Subcutaneous abdominal adipose tissue (tissue), 5 donors: ENCODE data around the gene CLRN3.

Experiments used
- H3K27ac ChIP-seq: one replicate; pipeline ENCODE4 v1.7.0; 2013; ENCODE audit warnings: low read depth, mild to moderate bottlenecking, inconsistent platforms, low read length, moderate library complexity
- H3K27me3 ChIP-seq, 5 donors: one replicate each; pipeline ENCODE4 v1.7.0; 2013; ENCODE audit warnings: low read length in 5 of 5, inconsistent platforms in 1 of 5; ENCODE audit not compliant: control insufficient read depth in 5 of 5, insufficient read depth in 4 of 5
- H3K36me3 ChIP-seq, 5 donors: one replicate each; pipeline ENCODE4 v1.7.0; 2013; ENCODE audit warnings: low read length in 5 of 5; ENCODE audit not compliant: control insufficient read depth in 5 of 5, insufficient read depth in 5 of 5
- H3K4me1 ChIP-seq, 5 donors: one replicate each; pipeline ENCODE4 v1.7.0; 2013; ENCODE audit warnings: low read length in 5 of 5, mild to moderate bottlenecking in 3 of 5, moderate library complexity in 1 of 5; ENCODE audit not compliant: control insufficient read depth in 5 of 5, insufficient read depth in 5 of 5
- H3K4me3 ChIP-seq, 5 donors: one replicate each; pipeline ENCODE4 v1.7.0; 2013; ENCODE audit warnings: low read length in 5 of 5, low read depth in 1 of 5
- H3K9ac ChIP-seq, 5 donors: one replicate each; pipeline ENCODE4 v1.7.0; 2013; ENCODE audit warnings: low read length in 5 of 5, mild to moderate bottlenecking in 4 of 5, moderate library complexity in 3 of 5
- H3K9me3 ChIP-seq, 5 donors: one replicate each; pipeline ENCODE4 v1.7.0; 2013; ENCODE audit warnings: low read length in 5 of 5; ENCODE audit not compliant: control insufficient read depth in 5 of 5
- donor health status: healthy.
- donor health status: healthy.
- donor health status: healthy.
- donor health status: healthy.
- donor health status: healthy.

Gene CLRN3

GRCh38 chr10:127903789-127904188 lies 11.0 kb upstream of the CLRN3 start:
- peaks cover 6 to 24% (median 17%) of the 10 kb centered on the region in 5 donors for H3K4me1 ChIP-seq
- H3K9ac ChIP-seq, result no peak overlapping the region
- H3K4me3 ChIP-seq, result no peak overlapping the region
- H3K27me3 ChIP-seq, result peaks cover 0 to 17% (median 4%) of the 10 kb centered on the region in 5 donors
- H3K27ac ChIP-seq, result no peak overlapping the region
- H3K36me3 ChIP-seq, result no peaks in the 10 kb centered on the region
- no peaks in the 10 kb centered on the region for H3K9me3 ChIP-seq

GRCh38 chr10:127899766-127900387 lies 7.1 kb upstream of the CLRN3 start:
- no peaks in the 10 kb centered on the region for H3K9me3 ChIP-seq
- no peak overlapping the region for H3K9ac ChIP-seq
- no peaks in the 10 kb centered on the region for H3K4me1 ChIP-seq
- H3K36me3 ChIP-seq, result no peaks in the 10 kb centered on the region
- peaks cover 0 to 6% (median 0%) of the 10 kb centered on the region in 5 donors for H3K27me3 ChIP-seq
- H3K27ac ChIP-seq, result no peak overlapping the region
- no peak overlapping the region for H3K4me3 ChIP-seq

DNA sequence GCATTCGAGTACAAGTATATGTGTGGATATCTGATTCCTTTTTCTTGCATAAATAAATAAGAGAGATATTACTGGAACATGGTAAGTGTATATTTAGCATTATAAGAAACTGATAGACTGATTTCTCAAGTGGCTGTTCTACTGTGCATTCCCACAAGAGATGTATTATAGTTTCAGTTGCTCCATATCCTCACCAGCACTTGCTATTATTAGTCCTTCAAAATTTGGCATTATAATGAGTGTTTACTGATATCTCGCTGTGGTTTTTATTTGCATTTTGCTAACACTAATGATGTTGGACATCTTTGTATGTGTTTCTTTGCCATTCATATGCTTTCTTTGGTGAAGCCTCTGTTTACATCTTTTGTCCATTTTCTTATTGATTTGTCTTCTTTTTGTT lies 4.4 kb upstream of the CLRN3 start:
- Histone ChIP-seq H3K27ac (no peak overlapping the region), H3K4me1 (no peaks in the 10 kb centered on the region), H3K9ac (no peak overlapping the region), H3K9me3 (no peaks in the 10 kb centered on the region), H3K4me3 (no peak overlapping the region), H3K27me3 (peaks cover 0 to 4% (median 0%) of the 10 kb centered on the region in 5 donors), H3K36me3 (no peaks in the 10 kb centered on the region)

DNA sequence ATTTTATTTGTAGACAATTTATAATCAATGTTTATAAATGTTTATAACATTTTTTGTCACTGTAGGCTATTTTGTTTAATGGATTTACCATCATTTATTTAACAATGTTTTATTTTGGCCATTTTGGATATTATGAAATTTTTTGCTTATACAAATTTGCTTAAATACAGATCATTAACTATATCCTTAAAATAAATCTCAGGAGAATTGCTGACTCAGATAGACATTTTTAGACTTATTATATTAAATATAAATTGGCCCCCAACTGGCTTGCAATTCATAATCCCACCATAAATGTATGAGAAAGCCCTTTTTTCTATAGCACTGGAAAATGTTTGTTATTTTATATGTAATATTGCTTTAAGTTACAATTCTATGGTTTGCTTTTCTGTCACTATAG lies 3.8 kb upstream of the CLRN3 start:
- Histone ChIP-seq H3K36me3 (no peaks in the 10 kb centered on the region), H3K27me3 (peaks cover 0 to 4% (median 0%) of the 10 kb centered on the region in 5 donors), H3K27ac (no peak overlapping the region), H3K9me3 (no peaks in the 10 kb centered on the region), H3K4me1 (no peaks in the 10 kb centered on the region), H3K4me3 (no peak overlapping the region), H3K9ac (no peak overlapping the region)

DNA sequence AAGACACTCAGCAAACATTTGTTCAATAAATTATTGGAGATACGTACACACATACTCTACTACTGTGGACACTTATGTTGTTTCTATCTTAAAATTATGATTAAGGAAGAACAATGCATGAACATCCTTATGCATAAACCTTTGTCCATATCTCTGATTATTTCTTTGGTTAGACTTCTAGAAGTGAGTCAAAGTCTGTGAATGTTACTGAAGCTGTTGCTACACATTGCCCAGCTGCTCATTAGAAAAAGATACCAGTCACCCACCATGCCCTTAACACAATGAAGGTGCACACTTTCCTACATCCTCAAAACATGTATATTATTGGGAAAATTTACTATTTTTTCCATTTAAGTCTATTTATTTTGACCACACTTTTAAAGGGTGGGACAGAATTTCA lies 1.4 kb upstream of the CLRN3 start:
- peaks cover 0 to 9% (median 3%) of the 10 kb centered on the region in 5 donors for H3K4me1 ChIP-seq
- no peak overlapping the region for H3K4me3 ChIP-seq
- H3K27ac ChIP-seq, result no peak overlapping the region
- H3K36me3 ChIP-seq, result no peaks in the 10 kb centered on the region
- no peak overlapping the region for H3K9ac ChIP-seq
- H3K27me3 ChIP-seq, result no peaks in the 10 kb centered on the region
- H3K9me3 ChIP-seq, result no peaks in the 10 kb centered on the region

GRCh38 chr10:127890832-127891334 lies 1.9 kb downstream of the CLRN3 start:
- no peak overlapping the region for H3K9ac ChIP-seq
- no peak overlapping the region for H3K4me3 ChIP-seq
- no peaks in the 10 kb centered on the region for H3K9me3 ChIP-seq
- H3K4me1 ChIP-seq, result peaks cover 0 to 29% (median 3%) of the 10 kb centered on the region in 5 donors
- H3K36me3 ChIP-seq, result no peaks in the 10 kb centered on the region
- H3K27ac ChIP-seq, result no peak overlapping the region
- H3K27me3 ChIP-seq, result peaks cover 0 to 10% (median 0%) of the 10 kb centered on the region in 5 donors

DNA sequence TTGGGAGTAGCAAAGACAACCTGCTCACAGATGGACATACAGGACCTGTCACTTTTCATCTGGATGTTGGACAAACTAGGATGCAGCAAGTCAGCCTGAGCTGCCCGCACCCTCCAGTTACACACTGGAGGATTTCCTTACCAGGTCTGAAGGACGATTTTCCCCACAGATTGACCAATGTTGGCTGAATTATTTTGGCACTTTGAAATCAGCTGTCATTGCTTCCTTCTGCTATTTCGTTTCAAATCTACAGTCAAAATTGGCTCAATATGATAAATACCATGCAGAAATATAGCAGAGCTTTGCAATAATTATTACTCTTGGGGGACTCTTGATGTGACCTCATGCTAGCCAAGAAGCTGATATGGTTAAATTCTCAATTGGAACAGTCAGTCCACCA lies 2.5 kb downstream of the CLRN3 start:
- Histone ChIP-seq H3K4me3 (no peak overlapping the region), H3K36me3 (no peaks in the 10 kb centered on the region), H3K4me1 (peaks cover 0 to 29% (median 3%) of the 10 kb centered on the region in 5 donors), H3K27ac (no peak overlapping the region), H3K9me3 (no peaks in the 10 kb centered on the region), H3K27me3 (peaks cover 0 to 10% (median 0%) of the 10 kb centered on the region in 5 donors), H3K9ac (no peak overlapping the region)

GRCh38 chr10:127889605-127890195 lies 3.0 kb downstream of the CLRN3 start:
- Histone ChIP-seq H3K4me3 (no peak overlapping the region), H3K9me3 (no peaks in the 10 kb centered on the region), H3K4me1 (peaks cover 0 to 29% (median 3%) of the 10 kb centered on the region in 5 donors), H3K27me3 (peaks cover 0 to 10% (median 0%) of the 10 kb centered on the region in 5 donors), H3K36me3 (no peaks in the 10 kb centered on the region), H3K27ac (no peak overlapping the region), H3K9ac (no peak overlapping the region)

GRCh38 chr10:127888521-127889312 lies 4.0 kb downstream of the CLRN3 start:
- no peaks in the 10 kb centered on the region for H3K9me3 ChIP-seq
- peaks cover 0 to 10% (median 0%) of the 10 kb centered on the region in 5 donors for H3K27me3 ChIP-seq
- H3K9ac ChIP-seq, result no peak overlapping the region
- peaks cover 0 to 29% (median 3%) of the 10 kb centered on the region in 5 donors for H3K4me1 ChIP-seq
- H3K4me3 ChIP-seq, result no peak overlapping the region
- no peaks in the 10 kb centered on the region for H3K36me3 ChIP-seq
- H3K27ac ChIP-seq, result no peak overlapping the region
